ENCODE results near the gene JOSD2.
"Not testable (repeated sequence)": the region's sequence is repeated elsewhere in the genome, so short reads cannot be mapped to it uniquely, and the experiment has no call there.

The JOSD2 gene

GRCh38 chr19:50546527-50547221, 35.7 kb upstream of the JOSD2 start:
- no peak for DNase-seq (ENCODE audit: low read depth)

GRCh38 chr19:50542943-50543342, 32.0 kb upstream of the JOSD2 start:
- DNase-seq (ENCODE audit: low read depth): no peak

- DNase-seq (ENCODE audit: low read depth): peak; percentile 35
Measured at GRCh38 chr19:50537769-50538230, 26.8 kb upstream of the JOSD2 start.

- DNase-seq (ENCODE audit: low read depth): no peak
Measured at GRCh38 chr19:50537306-50537685, 26.3 kb upstream of the JOSD2 start.

GRCh38 chr19:50536662-50537305, 25.8 kb upstream of the JOSD2 start:
- no peak for DNase-seq (ENCODE audit: low read depth)

- DNase-seq (ENCODE audit: low read depth): no peak
Measured at GRCh38 chr19:50535672-50536187, 24.7 kb upstream of the JOSD2 start.

GRCh38 chr19:50534478-50534877, 23.5 kb upstream of the JOSD2 start:
- no peak for DNase-seq (ENCODE audit: low read depth)

GRCh38 chr19:50532952-50533351, 22.0 kb upstream of the JOSD2 start:
- no peak for DNase-seq (ENCODE audit: low read depth)

GRCh38 chr19:50531171-50531612, 20.2 kb upstream of the JOSD2 start:
- DNase-seq (ENCODE audit: low read depth): no peak

- DNase-seq (ENCODE audit: low read depth): not testable (repeated sequence)
Measured at GRCh38 chr19:50528052-50528451, 17.1 kb upstream of the JOSD2 start.

GRCh38 chr19:50522881-50523280, 11.9 kb upstream of the JOSD2 start:
- no peak for DNase-seq (ENCODE audit: low read depth)

- no peak for DNase-seq (ENCODE audit: low read depth)
Measured at GRCh38 chr19:50520822-50521465, 10.0 kb upstream of the JOSD2 start.

GRCh38 chr19:50519006-50519575, 8.1 kb upstream of the JOSD2 start:
- no peak for DNase-seq (ENCODE audit: low read depth)

- no peak for DNase-seq (ENCODE audit: low read depth)
Measured at GRCh38 chr19:50518091-50519005, 7.4 kb upstream of the JOSD2 start.

- DNase-seq (ENCODE audit: low read depth): no peak
Measured at GRCh38 chr19:50517704-50518075, 6.7 kb upstream of the JOSD2 start.

GRCh38 chr19:50516964-50517703, 6.1 kb upstream of the JOSD2 start:
- DNase-seq (ENCODE audit: low read depth): no peak

- DNase-seq (ENCODE audit: low read depth): no peak
Measured at GRCh38 chr19:50516456-50516855, 5.5 kb upstream of the JOSD2 start.

GRCh38 chr19:50515168-50515561, 4.2 kb upstream of the JOSD2 start:
- no peak for DNase-seq (ENCODE audit: low read depth)

- no peak for DNase-seq (ENCODE audit: low read depth)
Measured at GRCh38 chr19:50514346-50515167, 3.6 kb upstream of the JOSD2 start.

GRCh38 chr19:50513746-50514345, 2.9 kb upstream of the JOSD2 start, which contains the start of gene ASPDH:
TSS of gene ASPDH (minus strand) at chr19:50513913. CDS start at chr19:50513823, 90 bp downstream.
- DNase-seq (ENCODE audit: low read depth): no peak

Measured in stimulated activated CD8-positive, alpha-beta memory T cell treated with anti-CD3 and anti-CD28 coated beads, Interleukin-15, amount 100 ng/mL, for 24 hours (primary cell).